Measurements from ENCODE around the gene BARX1.

BARX1 gene

DNA sequence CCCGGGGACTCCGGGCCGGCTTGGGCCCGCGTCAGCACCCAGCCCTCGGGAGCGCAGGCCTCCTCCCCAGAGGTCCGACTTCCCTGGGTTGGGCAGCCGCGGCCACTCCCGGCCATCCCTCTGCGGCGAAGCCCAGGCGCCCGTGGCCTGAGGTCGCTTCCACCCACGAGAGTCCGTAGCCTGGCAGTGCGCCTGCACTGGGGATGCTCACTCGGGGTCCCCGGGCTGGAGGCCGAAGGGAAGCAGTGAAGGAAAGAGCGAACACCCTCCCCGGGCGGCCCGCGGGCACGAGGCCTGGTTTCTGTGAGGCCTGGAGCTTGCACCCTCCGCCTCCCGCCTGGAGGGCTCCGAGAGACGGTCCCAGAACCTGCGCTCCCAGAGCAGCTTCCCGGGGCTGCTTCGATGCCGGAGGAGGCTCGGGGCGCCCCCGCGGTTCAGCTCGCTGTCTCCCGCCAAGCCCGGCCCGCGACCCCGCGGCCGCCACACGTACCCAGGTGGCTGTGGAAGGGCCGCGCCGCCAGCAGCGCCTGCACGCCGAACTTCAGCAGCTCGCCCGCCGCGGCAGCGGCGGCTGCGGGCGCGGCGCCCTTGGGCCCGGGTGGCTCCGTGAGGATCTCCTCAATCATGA, 607 bp downstream of the BARX1 start:
- peaks cover 70% of the 10 kb centered on the region for H3K27me3 ChIP-seq (ENCODE audit: insufficient read depth, insufficient read length)
- no peaks in the 10 kb centered on the region for H3K9me3 ChIP-seq (ENCODE audit: insufficient read depth, low read length)
- DNase-seq (ENCODE audit: low read depth, low spot score) = no peak

DNA sequence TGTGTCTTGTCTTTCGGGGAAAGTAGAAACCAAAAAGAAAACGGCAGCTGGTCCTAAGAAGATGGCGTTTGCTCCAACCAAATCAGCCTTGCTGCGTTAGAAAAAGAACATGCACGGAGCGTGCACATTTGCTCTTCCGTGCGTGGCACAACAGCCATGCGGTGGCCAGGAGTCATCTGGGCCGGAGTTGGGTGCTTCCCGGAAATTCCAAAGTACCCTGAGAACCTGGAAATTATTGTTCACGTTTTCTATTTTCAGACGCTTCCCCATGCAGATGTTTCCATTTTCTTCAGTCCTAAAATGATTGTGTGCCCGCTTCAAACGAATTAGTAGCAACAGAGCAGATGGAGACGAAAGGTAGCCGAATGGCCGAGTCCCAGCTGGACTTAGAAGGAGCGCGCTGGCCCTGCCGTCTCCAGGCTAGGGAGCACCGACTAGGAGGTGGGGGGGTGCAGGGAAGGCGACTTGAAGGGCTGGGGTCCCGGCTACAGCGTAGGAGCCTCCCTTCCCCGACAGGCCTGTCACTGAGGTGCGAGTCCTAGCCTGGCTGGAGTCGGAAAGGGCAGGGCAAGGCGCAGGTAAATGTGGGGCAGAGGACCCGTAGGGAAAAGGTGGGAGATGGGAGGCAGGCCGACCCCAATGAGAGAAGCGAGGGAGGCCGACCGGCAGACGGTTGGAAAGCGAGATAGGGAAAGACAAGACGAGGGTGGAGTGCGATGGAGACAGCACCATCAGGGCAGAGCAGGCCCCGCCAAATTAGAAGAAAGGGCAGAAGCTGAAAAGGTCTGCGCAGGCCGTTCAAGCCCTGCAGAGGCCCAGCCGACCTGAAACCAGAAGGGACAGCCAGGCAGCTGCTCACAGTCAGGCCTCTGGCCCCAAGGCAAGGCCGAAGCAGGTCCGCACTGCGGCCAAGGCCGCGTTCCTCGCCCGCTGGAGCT, 1.4 kb downstream of the BARX1 start:
- TF ChIP-seq SUZ12 (IDR thresholded peaks at IDR 0.05; ENCODE audit: extremely low read depth, insufficient read depth, insufficient read length) (no peak), ZNF274 (IDR thresholded peaks at IDR 0.05; ENCODE audit: low read depth, low read length) (no peak), YY1 (IDR thresholded peaks at IDR 0.05; ENCODE audit: insufficient read depth, insufficient read length) (no peak)
- DNase-seq (ENCODE audit: low read depth, low spot score) = no peak
- Histone ChIP-seq H3K4me1 (ENCODE audit: insufficient read depth, insufficient read length) (peaks cover 36% of the 10 kb centered on the region), H3K27me3 (ENCODE audit: insufficient read depth, insufficient read length) (peaks cover 69% of the 10 kb centered on the region), H3K9me3 (ENCODE audit: insufficient read depth, low read length) (no peaks in the 10 kb centered on the region), H3K9ac (ENCODE audit: insufficient read length, low read depth) (peak overlapping the region; percentile 87), H3K4me3 (ENCODE audit: insufficient read length, low read depth) (peak overlapping the region; percentile 61), H3K36me3 (ENCODE audit: insufficient read depth, insufficient read length, low read length) (peaks cover 28% of the 10 kb centered on the region)

More for the DNA sequence above, 607 bp downstream of the BARX1 start:
- H3K4me3 ChIP-seq (ENCODE audit: insufficient read length, low read depth) = peak overlapping the region; percentile 61
- H3K36me3 ChIP-seq (ENCODE audit: insufficient read depth, insufficient read length, low read length) = peaks cover 28% of the 10 kb centered on the region
- TF ChIP-seq ZNF274 (IDR thresholded peaks at IDR 0.05; ENCODE audit: low read depth, low read length) (no peak), YY1 (IDR thresholded peaks at IDR 0.05; ENCODE audit: insufficient read depth, insufficient read length) (no peak), SUZ12 (IDR thresholded peaks at IDR 0.05; ENCODE audit: extremely low read depth, insufficient read depth, insufficient read length) (no peak)
- peak overlapping the region; percentile 87 for H3K9ac ChIP-seq (ENCODE audit: insufficient read length, low read depth)
- H3K4me1 ChIP-seq (ENCODE audit: insufficient read depth, insufficient read length) = peaks cover 34% of the 10 kb centered on the region

DNA sequence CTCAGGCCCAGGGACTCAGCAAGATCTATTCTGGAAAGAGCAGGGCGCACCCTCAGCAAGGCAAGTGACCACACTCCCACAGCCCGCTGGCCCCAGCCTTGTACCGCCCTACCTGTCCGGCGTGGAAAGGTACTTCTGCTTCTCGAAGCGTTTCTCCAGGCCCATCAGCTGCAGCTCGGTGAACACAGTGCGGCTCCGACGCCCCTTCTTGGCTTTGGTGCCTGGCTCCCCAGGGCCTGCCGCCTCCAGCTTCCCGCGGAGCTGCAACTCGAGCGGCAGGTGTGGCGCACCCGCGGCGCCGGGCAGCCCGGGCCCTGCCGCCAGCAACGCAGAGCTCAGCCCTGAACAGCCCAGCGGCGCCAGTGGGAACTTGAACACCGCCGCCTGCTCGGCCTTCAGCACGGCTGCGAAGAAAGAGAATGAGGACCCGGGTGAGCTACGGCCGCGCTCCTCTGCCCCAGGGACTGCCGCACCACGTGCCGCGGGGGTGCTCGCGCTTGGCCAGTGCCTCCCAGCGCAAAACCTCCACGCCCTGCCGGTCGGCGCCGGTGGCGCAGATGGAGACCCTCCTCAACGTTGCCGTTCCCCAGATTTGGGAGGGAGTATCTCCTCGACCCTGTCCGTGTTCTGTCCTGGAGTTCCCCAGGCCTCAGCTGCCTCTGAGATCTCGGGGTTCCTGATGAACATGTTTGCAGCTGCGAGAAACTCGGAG, 2.2 kb downstream of the BARX1 start:
- H3K36me3 ChIP-seq (ENCODE audit: insufficient read depth, insufficient read length, low read length) = peaks cover 28% of the 10 kb centered on the region
- peaks cover 69% of the 10 kb centered on the region for H3K27me3 ChIP-seq (ENCODE audit: insufficient read depth, insufficient read length)
- H3K4me3 ChIP-seq (ENCODE audit: insufficient read length, low read depth) = no peak overlapping the region
- peaks cover 38% of the 10 kb centered on the region for H3K4me1 ChIP-seq (ENCODE audit: insufficient read depth, insufficient read length)
- TF ChIP-seq ZNF274 (IDR thresholded peaks at IDR 0.05; ENCODE audit: low read depth, low read length) = no peak
- TF ChIP-seq SUZ12 (IDR thresholded peaks at IDR 0.05; ENCODE audit: extremely low read depth, insufficient read depth, insufficient read length) = no peak
- no peak for TF ChIP-seq YY1 (IDR thresholded peaks at IDR 0.05; ENCODE audit: insufficient read depth, insufficient read length)
- no peak for DNase-seq (ENCODE audit: low read depth, low spot score)
- peak overlapping the region; percentile 0 for H3K9ac ChIP-seq (ENCODE audit: insufficient read length, low read depth)
- H3K9me3 ChIP-seq (ENCODE audit: insufficient read depth, low read length) = no peaks in the 10 kb centered on the region

DNA sequence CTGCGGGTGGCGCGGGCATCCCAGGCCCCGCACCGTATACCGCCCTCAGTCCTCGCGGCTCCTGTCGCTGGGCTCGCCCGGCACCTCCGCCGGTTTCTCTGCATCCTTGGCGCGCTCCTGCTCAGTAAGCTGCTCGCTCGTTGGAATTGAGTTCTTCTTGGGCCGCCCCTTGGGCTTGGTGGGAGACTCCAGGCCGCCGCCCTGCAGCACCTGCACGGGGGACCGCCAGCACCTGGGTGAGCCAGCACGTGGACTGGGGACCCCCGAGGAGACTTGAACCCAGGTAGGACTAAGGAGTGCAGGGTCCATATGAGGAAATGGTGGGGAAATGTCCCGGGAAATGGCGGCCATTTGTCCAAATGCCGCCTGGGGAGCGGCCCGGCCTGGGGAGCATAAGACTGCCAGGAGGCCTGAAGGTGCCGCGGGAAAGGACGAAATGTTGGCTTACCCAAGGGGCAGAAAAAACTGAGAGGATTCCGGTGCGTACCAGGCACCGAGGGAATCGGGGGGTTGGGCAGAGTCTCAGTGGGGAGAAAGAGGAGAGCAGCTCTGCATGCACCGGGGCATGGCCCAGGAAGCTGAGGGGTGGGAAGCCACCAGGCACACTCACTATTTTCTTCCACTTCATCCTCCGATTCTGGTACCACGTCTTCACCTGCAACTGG, 2.9 kb downstream of the BARX1 start:
- Histone ChIP-seq H3K4me3 (ENCODE audit: insufficient read length, low read depth) (no peak overlapping the region), H3K27me3 (ENCODE audit: insufficient read depth, insufficient read length) (peaks cover 69% of the 10 kb centered on the region), H3K9me3 (ENCODE audit: insufficient read depth, low read length) (no peaks in the 10 kb centered on the region), H3K36me3 (ENCODE audit: insufficient read depth, insufficient read length, low read length) (peaks cover 28% of the 10 kb centered on the region), H3K4me1 (ENCODE audit: insufficient read depth, insufficient read length) (peaks cover 36% of the 10 kb centered on the region), H3K9ac (ENCODE audit: insufficient read length, low read depth) (no peak overlapping the region)
- DNase-seq (ENCODE audit: low read depth, low spot score) = no peak
- TF ChIP-seq SUZ12 (IDR thresholded peaks at IDR 0.05; ENCODE audit: extremely low read depth, insufficient read depth, insufficient read length) (no peak), ZNF274 (IDR thresholded peaks at IDR 0.05; ENCODE audit: low read depth, low read length) (no peak), YY1 (IDR thresholded peaks at IDR 0.05; ENCODE audit: insufficient read depth, insufficient read length) (no peak)

DNA sequence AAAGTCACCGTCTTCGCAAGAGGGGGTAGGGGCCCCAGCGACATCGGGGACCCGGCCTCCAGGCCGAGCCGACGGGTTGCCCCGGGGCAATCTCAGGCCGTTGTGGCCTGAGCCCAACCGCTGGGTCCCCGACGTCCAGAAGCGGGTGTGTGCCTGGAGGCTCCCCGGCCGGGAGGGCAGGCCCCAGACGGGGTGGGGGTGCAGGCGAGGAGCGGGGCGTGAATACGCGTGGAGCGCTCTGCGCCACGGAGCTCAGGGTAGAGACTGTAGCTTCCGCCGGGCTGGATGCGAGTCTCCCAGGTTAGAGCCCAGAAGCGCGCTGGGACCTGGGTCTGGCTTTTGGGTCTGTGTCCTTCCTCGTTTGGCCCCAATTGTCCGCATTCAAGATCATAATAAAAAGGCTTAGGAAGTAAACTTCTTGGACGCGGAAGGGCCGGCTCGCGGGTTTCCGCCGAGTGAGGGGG, 3.5 kb downstream of the BARX1 start:
- H3K9ac ChIP-seq (ENCODE audit: insufficient read length, low read depth) = no peak overlapping the region
- peaks cover 28% of the 10 kb centered on the region for H3K36me3 ChIP-seq (ENCODE audit: insufficient read depth, insufficient read length, low read length)
- no peak overlapping the region for H3K4me3 ChIP-seq (ENCODE audit: insufficient read length, low read depth)
- DNase-seq (ENCODE audit: low read depth, low spot score) = no peak
- peaks cover 69% of the 10 kb centered on the region for H3K27me3 ChIP-seq (ENCODE audit: insufficient read depth, insufficient read length)
- no peaks in the 10 kb centered on the region for H3K9me3 ChIP-seq (ENCODE audit: insufficient read depth, low read length)
- TF ChIP-seq ZNF274 (IDR thresholded peaks at IDR 0.05; ENCODE audit: low read depth, low read length) (no peak), YY1 (IDR thresholded peaks at IDR 0.05; ENCODE audit: insufficient read depth, insufficient read length) (no peak), SUZ12 (IDR thresholded peaks at IDR 0.05; ENCODE audit: extremely low read depth, insufficient read depth, insufficient read length) (no peak)
- H3K4me1 ChIP-seq (ENCODE audit: insufficient read depth, insufficient read length) = peaks cover 33% of the 10 kb centered on the region

DNA sequence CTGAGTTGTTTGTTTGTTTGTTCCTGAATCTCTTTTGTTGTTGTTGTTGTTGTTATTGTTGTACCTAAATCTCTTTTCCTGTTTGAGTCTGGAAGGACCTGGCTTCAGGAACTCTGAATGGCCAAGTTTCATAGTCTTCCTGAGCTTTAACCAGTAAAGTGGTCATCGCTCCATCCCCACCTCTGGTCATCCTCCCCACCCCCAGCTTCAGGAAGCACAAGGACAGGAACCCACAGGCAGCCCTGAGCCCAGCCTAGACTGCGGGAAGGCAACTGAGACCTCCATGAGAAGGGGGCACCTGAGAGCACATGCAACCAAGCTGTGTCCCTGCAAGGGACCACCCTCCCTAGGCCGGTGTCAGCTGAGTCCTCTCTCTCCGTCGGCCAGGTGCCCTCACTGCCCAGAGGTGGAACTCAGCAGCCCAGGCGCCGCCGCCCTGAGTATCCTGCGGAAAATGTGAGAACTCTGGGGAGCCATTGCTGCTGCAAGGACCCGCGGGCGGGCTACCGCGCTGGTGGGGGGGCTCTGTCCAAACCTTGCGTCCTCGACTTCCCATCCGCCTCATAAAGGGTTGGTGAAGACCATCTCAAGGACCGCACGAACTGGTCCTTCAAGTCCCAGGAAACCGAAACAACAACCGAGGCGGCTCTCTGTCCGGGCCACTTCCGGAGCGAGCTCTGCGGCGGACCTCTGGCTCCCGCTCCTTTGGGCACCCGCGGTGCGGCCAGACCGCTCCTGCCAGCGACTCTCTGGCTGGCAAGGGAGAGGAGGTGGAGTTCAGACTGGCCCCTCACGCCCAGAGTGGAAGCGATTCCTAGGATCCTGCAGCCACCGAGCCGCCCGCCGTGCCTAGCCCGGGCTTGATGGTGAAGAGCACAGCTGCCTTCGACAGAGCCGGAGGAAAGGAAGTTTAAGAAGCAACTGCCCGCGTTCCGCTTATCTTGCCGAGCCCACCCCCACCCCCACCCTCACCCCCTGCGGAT, 4.2 kb downstream of the BARX1 start:
- Histone ChIP-seq H3K36me3 (ENCODE audit: insufficient read depth, insufficient read length, low read length) (peaks cover 28% of the 10 kb centered on the region), H3K4me3 (ENCODE audit: insufficient read length, low read depth) (no peak overlapping the region), H3K27me3 (ENCODE audit: insufficient read depth, insufficient read length) (peaks cover 69% of the 10 kb centered on the region), H3K4me1 (ENCODE audit: insufficient read depth, insufficient read length) (peaks cover 34% of the 10 kb centered on the region), H3K9me3 (ENCODE audit: insufficient read depth, low read length) (no peaks in the 10 kb centered on the region), H3K9ac (ENCODE audit: insufficient read length, low read depth) (no peak overlapping the region)
- no peak for TF ChIP-seq ZNF274 (IDR thresholded peaks at IDR 0.05; ENCODE audit: low read depth, low read length)
- TF ChIP-seq YY1 (IDR thresholded peaks at IDR 0.05; ENCODE audit: insufficient read depth, insufficient read length) = no peak
- DNase-seq (ENCODE audit: low read depth, low spot score) = no peak

All from NT2/D1 (cell line).